Endothelial cell of umbilical vein (primary cell): ENCODE results near the gene ZNF334.

Experiments
- EZH2 ChIP-seq: IDR thresholded peaks from 2 replicates; pipeline ENCODE4 v1.6.1; 2012; ENCODE audit warnings: borderline replicate concordance, low read depth, mild to moderate bottlenecking, moderate library complexity, low read length, inconsistent platforms; ENCODE audit not compliant: severe bottlenecking
- JUN ChIP-seq: IDR thresholded peaks from 2 replicates; pipeline ENCODE4 v1.6.1; 2011; ENCODE audit warnings: borderline replicate concordance, low read depth; ENCODE audit not compliant: insufficient read length, insufficient read depth
- POLR2A ChIP-seq: IDR thresholded peaks from 2 replicates; pipeline ENCODE4 v1.6.1; 2012; ENCODE audit warnings: low read depth, mild to moderate bottlenecking, control low read depth, low read length
- POLR2AphosphoS5 ChIP-seq: IDR thresholded peaks from 2 replicates; pipeline ENCODE4 v1.6.1; 2012; ENCODE audit warnings: low read depth, mild to moderate bottlenecking, control low read depth, low read length, moderate library complexity; ENCODE audit not compliant: insufficient read depth
- TF ChIP-seq, protein P1 (sequence below), 2 donors: IDR thresholded peaks; 1 replicate in 1 of 2; 2 replicates in 1 of 2; pipeline ENCODE4 v1.5.1; 2011; ENCODE audit warnings: low read length in 2 of 2, mild to moderate bottlenecking in 2 of 2, moderate library complexity in 2 of 2, control low read depth in 1 of 2, inconsistent platforms in 1 of 2, low read depth in 1 of 2; ENCODE audit not compliant: insufficient read depth in 1 of 2; ENCODE audit errors: extremely low read depth in 1 of 2
- TF ChIP-seq, protein P2 (sequence below): IDR thresholded peaks from 2 replicates; pipeline ENCODE4 v1.6.1; 2011; ENCODE audit not compliant: insufficient read depth, insufficient read length

DNA sequence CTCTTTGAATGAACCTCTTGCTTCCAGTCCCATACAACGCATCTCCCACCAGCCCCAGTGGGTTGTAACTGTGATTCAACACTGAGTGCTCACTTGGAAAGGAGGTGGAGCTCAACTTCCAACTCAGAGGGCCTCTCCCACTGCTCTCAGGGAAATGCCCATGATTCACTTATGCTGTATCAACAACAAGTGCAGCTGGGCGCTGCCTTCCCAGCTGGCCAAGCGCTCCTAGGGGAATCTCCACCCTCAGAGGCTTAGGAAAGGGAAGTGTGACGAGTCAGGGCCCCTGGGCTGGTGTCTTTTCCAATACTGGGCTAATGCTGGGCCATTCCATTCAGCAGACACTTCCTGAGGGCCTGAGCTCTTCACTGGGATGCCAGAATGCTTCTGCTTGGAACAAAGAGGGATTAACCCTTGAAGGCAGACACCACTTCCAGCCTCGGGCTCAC lies 45.2 kb upstream of the ZNF334 start:
- TF ChIP-seq POLR2A (no peak), POLR2AphosphoS5 (peak; percentile 43), EZH2 (no peak), JUN (peak; percentile 21)
- TF ChIP-seq, protein P1, sequence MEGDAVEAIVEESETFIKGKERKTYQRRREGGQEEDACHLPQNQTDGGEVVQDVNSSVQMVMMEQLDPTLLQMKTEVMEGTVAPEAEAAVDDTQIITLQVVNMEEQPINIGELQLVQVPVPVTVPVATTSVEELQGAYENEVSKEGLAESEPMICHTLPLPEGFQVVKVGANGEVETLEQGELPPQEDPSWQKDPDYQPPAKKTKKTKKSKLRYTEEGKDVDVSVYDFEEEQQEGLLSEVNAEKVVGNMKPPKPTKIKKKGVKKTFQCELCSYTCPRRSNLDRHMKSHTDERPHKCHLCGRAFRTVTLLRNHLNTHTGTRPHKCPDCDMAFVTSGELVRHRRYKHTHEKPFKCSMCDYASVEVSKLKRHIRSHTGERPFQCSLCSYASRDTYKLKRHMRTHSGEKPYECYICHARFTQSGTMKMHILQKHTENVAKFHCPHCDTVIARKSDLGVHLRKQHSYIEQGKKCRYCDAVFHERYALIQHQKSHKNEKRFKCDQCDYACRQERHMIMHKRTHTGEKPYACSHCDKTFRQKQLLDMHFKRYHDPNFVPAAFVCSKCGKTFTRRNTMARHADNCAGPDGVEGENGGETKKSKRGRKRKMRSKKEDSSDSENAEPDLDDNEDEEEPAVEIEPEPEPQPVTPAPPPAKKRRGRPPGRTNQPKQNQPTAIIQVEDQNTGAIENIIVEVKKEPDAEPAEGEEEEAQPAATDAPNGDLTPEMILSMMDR (IDR thresholded peaks at IDR 0.05; ENCODE audit: extremely low read depth in 1 of 2, insufficient read depth in 1 of 2, low read depth in 1 of 2, low read length in 2 of 2), result no peak
- TF ChIP-seq, protein P2, sequence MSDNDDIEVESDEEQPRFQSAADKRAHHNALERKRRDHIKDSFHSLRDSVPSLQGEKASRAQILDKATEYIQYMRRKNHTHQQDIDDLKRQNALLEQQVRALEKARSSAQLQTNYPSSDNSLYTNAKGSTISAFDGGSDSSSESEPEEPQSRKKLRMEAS, result no peak
